Measurements from ENCODE around the gene F13B.

GRCh38 chr1:197008861-197009260 lies 58.2 kb downstream of the F13B start:
- TF ChIP-seq CTCF (conservative IDR thresholded peaks at IDR 0.05; ENCODE audit: low read depth, low read length), result no peak
- TF ChIP-seq FOS (IDR thresholded peaks at IDR 0.05; ENCODE audit: low read depth, low read length), result no peak
- no peak for TF ChIP-seq POLR2A (IDR thresholded peaks at IDR 0.05; ENCODE audit: low read depth, low read length)
- no peak for TF ChIP-seq BHLHE40 (IDR thresholded peaks at IDR 0.05; ENCODE audit: low read depth, low read length)
- TF ChIP-seq RAD21 (IDR thresholded peaks at IDR 0.05; ENCODE audit: low read length), result no peak
